Cardiac muscle cell (in vitro differentiated cells and primary cell): ENCODE data around the gene PLVAP. TPM values are rescaled to one million over a fixed set of nuclear protein-coding genes. Genes with fewer than 3 reads are reported as not detected.
A peak's percentile ranks its signal among the peaks of the same experiment; 100 is the strongest.

Experiments
- DNase-seq, 2 donors: peaks; one replicate each; pipeline versions ENCODE4 v3.0.0 to v3.0.0-alpha.2; 2010 to 2017; ENCODE audit warnings: low read depth in 1 of 2, low spot score in 1 of 2
- H3K27ac ChIP-seq: fragments of 200-600 bp; sonication (generic); 2 replicates; pipeline ENCODE4 v1.5.1; 2016
- H3K27me3 ChIP-seq: fragments of 200-600 bp; sonication (generic); 2 replicates; pipeline ENCODE4 v1.6.0; 2016; ENCODE audit warnings: control low read depth
- H3K36me3 ChIP-seq: fragments of 200-600 bp; sonication (generic); 2 replicates; pipeline ENCODE4 v1.5.1; 2016; ENCODE audit warnings: control low read depth
- H3K4me1 ChIP-seq: fragments of 200-600 bp; sonication (generic); 2 replicates; pipeline ENCODE4 v1.8.1; 2017; ENCODE audit warnings: low read depth, mild to moderate bottlenecking, mixed run types
- H3K4me3 ChIP-seq: fragments of 200-600 bp; sonication (generic); 2 replicates; pipeline ENCODE4 v1.5.1; 2016; ENCODE audit warnings: mild to moderate bottlenecking
- H3K9me3 ChIP-seq: fragments of 200-600 bp; sonication (generic); 2 replicates; pipeline ENCODE4 v1.5.1; 2017; ENCODE audit warnings: low read depth, mild to moderate bottlenecking, control low read depth
- CTCF ChIP-seq: IDR thresholded peaks from 2 replicates; pipeline ENCODE4 v1.5.1; 2012; ENCODE audit warnings: low read depth, mild to moderate bottlenecking, low read length
- polyA plus RNA-seq: library from polyadenylated mRNA; unstranded; fragments of >200 nt; fragmentation: Nextera tagmentation; extraction: Ambion mirVana; gene quantifications from 2 replicates; pipeline ENCODE4 v1.2.1, GENCODE V29; 2016
- total RNA-seq: library from RNA; depleted of rRNA; stranded (reverse); fragments of >200 nt; gene quantifications from 2 replicates; pipeline ENCODE4 v1.2.3, GENCODE V29; 2016

The PLVAP gene
- total and polyA plus RNA-seq, 2 experiments from 2014 or later: 4.2 to 4.3 TPM

- no peaks in the 10 kb centered on the region for H3K9me3 ChIP-seq
- H3K27ac ChIP-seq: peak within 1 kb of the TSS; percentile 25
- peak within 1 kb of the TSS; percentile 55 for H3K4me3 ChIP-seq
- TF ChIP-seq CTCF: no peak
- H3K27me3 ChIP-seq: no peaks in the 10 kb centered on the region
- H3K4me1 ChIP-seq: peaks cover 5% of the 10 kb centered on the region
- peaks cover 5% of the 10 kb centered on the region for H3K36me3 ChIP-seq
- peak; percentile 100 for DNase-seq
These were observed 67.8 kb downstream of the PLVAP start, which contains the start of gene DDA1 for GRCh38 chr19:17309198-17309964. Gene DDA1, plus strand, starts transcription at chr19:17309563. Its CDS starts 92 bp downstream, at chr19:17309655.

DNA sequence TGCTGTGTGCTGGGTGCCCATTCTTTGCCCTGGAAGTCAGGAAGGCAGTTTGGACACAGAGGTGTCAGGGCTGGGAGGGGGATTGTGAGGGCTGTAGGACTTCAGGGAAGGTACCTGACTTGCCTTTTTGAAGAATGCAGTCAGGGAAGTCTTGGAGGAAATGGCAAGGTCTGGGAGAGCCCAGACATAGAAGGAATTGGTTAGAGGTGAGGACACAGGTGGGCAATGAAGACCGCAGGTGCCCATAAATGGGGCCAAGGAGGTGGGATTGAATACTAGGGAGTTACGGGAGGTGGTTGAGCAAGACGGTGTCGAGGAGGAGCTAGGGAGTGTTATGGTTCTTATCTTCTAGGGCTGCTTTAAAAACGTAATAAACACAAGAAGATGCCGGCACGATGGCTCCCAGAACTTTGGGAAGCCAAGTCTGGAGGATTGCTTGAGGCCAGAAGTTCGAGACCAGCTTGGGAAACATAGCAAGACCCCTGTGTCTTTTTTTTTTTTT, 69.2 kb downstream of the PLVAP start:
- Histone ChIP-seq H3K4me3 (no peak overlapping the region), H3K36me3 (no peaks in the 10 kb centered on the region), H3K9me3 (no peaks in the 10 kb centered on the region), H3K4me1 (peaks cover 5% of the 10 kb centered on the region), H3K27me3 (no peaks in the 10 kb centered on the region), H3K27ac (no peak overlapping the region)
- no peak for TF ChIP-seq CTCF
- DNase-seq: no peak

GRCh38 chr19:17306285-17306714, 70.8 kb downstream of the PLVAP start:
- Histone ChIP-seq H3K4me3 (peak overlapping the region; percentile 47), H3K27me3 (no peaks in the 10 kb centered on the region)

DNA sequence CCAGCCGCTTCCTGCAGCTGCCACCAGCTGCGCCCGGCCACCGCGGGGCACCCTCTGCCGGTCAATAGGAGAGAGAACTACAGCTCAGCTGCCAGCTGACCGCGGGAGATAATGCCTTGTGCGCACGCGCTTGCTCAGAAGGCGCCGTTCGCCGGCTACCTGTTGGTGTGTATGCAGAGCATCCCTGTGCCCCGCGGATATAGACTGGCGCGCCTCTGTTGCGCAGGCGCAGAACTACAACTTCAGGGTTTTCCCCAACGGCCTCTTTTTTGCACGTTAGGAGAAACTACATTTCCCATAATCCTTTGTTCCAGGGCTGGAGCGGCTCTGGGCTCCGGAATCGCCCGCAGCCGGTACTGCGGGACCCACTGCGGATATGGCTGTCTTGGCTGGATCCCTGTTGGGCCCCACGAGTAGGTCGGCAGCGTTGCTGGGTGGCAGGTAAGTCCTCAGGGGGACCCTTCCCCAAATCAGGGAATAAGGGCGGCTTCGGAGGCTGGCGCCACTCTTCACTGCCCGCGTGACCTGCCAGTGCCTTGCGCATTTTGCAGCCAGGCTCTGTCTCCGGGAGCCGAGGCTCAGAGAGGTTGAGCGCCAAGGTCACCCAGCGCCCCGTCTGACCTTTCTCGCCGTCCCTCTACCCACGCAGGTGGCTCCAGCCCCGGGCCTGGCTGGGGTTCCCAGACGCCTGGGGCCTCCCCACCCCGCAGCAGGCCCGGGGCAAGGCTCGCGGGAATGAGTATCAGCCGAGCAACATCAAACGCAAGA, 71.4 kb downstream of the PLVAP start, which contains the start of gene MRPL34:
Gene MRPL34 (plus strand): TSS at position 356 of the 768 bp plus-strand sequence. CDS start 21 bp downstream, at position 377.
- H3K9me3 ChIP-seq: no peaks in the 10 kb centered on the region
- peak within 1 kb of the TSS; percentile 47 for H3K4me3 ChIP-seq
- peaks cover 11% of the 10 kb centered on the region for H3K4me1 ChIP-seq
- no peaks in the 10 kb centered on the region for H3K36me3 ChIP-seq
- peak; percentile 72 for TF ChIP-seq CTCF
- peak; percentile 98 to 99 for DNase-seq
- no peaks in the 10 kb centered on the region for H3K27me3 ChIP-seq
- H3K27ac ChIP-seq: peak within 1 kb of the TSS; percentile 81

More at GRCh38 chr19:17306285-17306714, 70.8 kb downstream of the PLVAP start:
- Histone ChIP-seq H3K4me1 (peaks cover 11% of the 10 kb centered on the region), H3K9me3 (no peaks in the 10 kb centered on the region), H3K36me3 (no peaks in the 10 kb centered on the region), H3K27ac (peak overlapping the region; percentile 81)
- TF ChIP-seq CTCF: no peak
- peak in 1 of 2 donors; percentile 52 for DNase-seq

GRCh38 chr19:17305216-17305516, 72.0 kb downstream of the PLVAP start:
- Histone ChIP-seq H3K27ac (no peak overlapping the region), H3K4me3 (no peak overlapping the region), H3K4me1 (peaks cover 7% of the 10 kb centered on the region), H3K9me3 (no peaks in the 10 kb centered on the region), H3K27me3 (no peaks in the 10 kb centered on the region), H3K36me3 (no peaks in the 10 kb centered on the region)
- no peak for DNase-seq
- no peak for TF ChIP-seq CTCF
